ENCODE measurements around the gene NDOR1.

NDOR1 gene

GRCh38 chr9:137198051-137198901 lies 7.2 kb upstream of the NDOR1 start:
- DNase-seq (ENCODE audit: low read depth in 1 of 2, low spot score in 1 of 2): no peak

- no peak for DNase-seq (ENCODE audit: low read depth in 1 of 2, low spot score in 1 of 2)
Observed at GRCh38 chr9:137198902-137199283, 6.6 kb upstream of the NDOR1 start.

- no peak for DNase-seq (ENCODE audit: low read depth in 1 of 2, low spot score in 1 of 2)
Observed at GRCh38 chr9:137199411-137200121, 5.9 kb upstream of the NDOR1 start.

- DNase-seq (ENCODE audit: low read depth in 1 of 2, low spot score in 1 of 2): peak; percentile 88 to 99
Observed at GRCh38 chr9:137200311-137201204, 4.9 kb upstream of the NDOR1 start, which contains the start of gene TPRN. Gene TPRN (minus strand): TSS chr9:137200741. CDS start chr9:137200711, 30 bp downstream.

- DNase-seq (ENCODE audit: low read depth in 1 of 2, low spot score in 1 of 2): no peak
Observed at GRCh38 chr9:137201205-137201868, 4.2 kb upstream of the NDOR1 start.

GRCh38 chr9:137202966-137203365 lies 2.5 kb upstream of the NDOR1 start:
- DNase-seq (ENCODE audit: low read depth in 1 of 2, low spot score in 1 of 2): no peak

GRCh38 chr9:137204731-137205125 lies 772 bp upstream of the NDOR1 start:
- DNase-seq (ENCODE audit: low read depth in 1 of 2, low spot score in 1 of 2): no peak

- no peak for DNase-seq (ENCODE audit: low read depth in 1 of 2, low spot score in 1 of 2)
Observed at GRCh38 chr9:137206602-137207001, 1.1 kb downstream of the NDOR1 start.

- DNase-seq (ENCODE audit: low read depth in 1 of 2, low spot score in 1 of 2): no peak
Observed at GRCh38 chr9:137211532-137211931, 6.0 kb downstream of the NDOR1 start.

GRCh38 chr9:137212520-137212919 lies 7.0 kb downstream of the NDOR1 start:
- no peak for DNase-seq (ENCODE audit: low read depth in 1 of 2, low spot score in 1 of 2)

GRCh38 chr9:137213160-137214060 lies 7.9 kb downstream of the NDOR1 start:
- DNase-seq (ENCODE audit: low read depth in 1 of 2, low spot score in 1 of 2): no peak

GRCh38 chr9:137214620-137215019 lies 9.1 kb downstream of the NDOR1 start:
- DNase-seq (ENCODE audit: low read depth in 1 of 2, low spot score in 1 of 2): no peak

GRCh38 chr9:137215196-137215986 lies 9.9 kb downstream of the NDOR1 start:
- no peak for DNase-seq (ENCODE audit: low read depth in 1 of 2, low spot score in 1 of 2)

GRCh38 chr9:137216188-137216965 lies 10.9 kb downstream of the NDOR1 start:
- no peak for DNase-seq (ENCODE audit: low read depth in 1 of 2, low spot score in 1 of 2)

GRCh38 chr9:137217276-137218211 lies 12.0 kb downstream of the NDOR1 start:
- no peak for DNase-seq (ENCODE audit: low read depth in 1 of 2, low spot score in 1 of 2)

GRCh38 chr9:137218212-137218753 lies 12.8 kb downstream of the NDOR1 start:
- DNase-seq (ENCODE audit: low read depth in 1 of 2, low spot score in 1 of 2): no peak

GRCh38 chr9:137218754-137219271 lies 13.3 kb downstream of the NDOR1 start:
- no peak for DNase-seq (ENCODE audit: low read depth in 1 of 2, low spot score in 1 of 2)
